SK-N-MC (cell line): ENCODE data around the gene R3HCC1L.
"Not testable (repeated sequence)": the region's sequence is repeated elsewhere in the genome, so short reads cannot be mapped to it uniquely, and the experiment has no call there.

Source experiments
- DNase-seq: peaks from one replicate; pipeline ENCODE4 v3.0.0-alpha.2; 2011; ENCODE audit warnings: low read depth, low spot score
- H3K27ac ChIP-seq: fragments of 200-600 bp; sonication (generic); 2 replicates; pipeline ENCODE4 v1.5.1; 2016; ENCODE audit warnings: mixed run types
- H3K36me3 ChIP-seq: fragments of 200-600 bp; sonication (generic); 2 replicates; pipeline ENCODE4 v1.6.1; 2017; ENCODE audit warnings: antibody characterized with exemption, low read length, mixed read lengths; ENCODE audit not compliant: insufficient read depth
- H3K4me3 ChIP-seq: fragments of 200-600 bp; sonication (generic); 2 replicates; pipeline ENCODE4 v1.5.1; 2016
- H3K9ac ChIP-seq: fragments of 200-600 bp; sonication (generic); 2 replicates; pipeline ENCODE4 v1.8.0; 2017; ENCODE audit warnings: mixed run types, mixed read lengths; ENCODE audit not compliant: insufficient read length
- H3K9me3 ChIP-seq: fragments of 200-600 bp; sonication (generic); 2 replicates; pipeline ENCODE4 v1.6.1; 2017; ENCODE audit warnings: low read depth, mild to moderate bottlenecking, antibody characterized with exemption, low read length, moderate library complexity, mixed read lengths
- EZH2 ChIP-seq: fragments of 200-600 bp; sonication (generic); IDR thresholded peaks from one replicate; pipeline ENCODE4 v1.6.1; 2017; ENCODE audit warnings: antibody characterized with exemption
- FOXP2 ChIP-seq: optimal IDR thresholded peaks from 2 replicates; pipeline ENCODE3; 2011; ENCODE audit warnings: mild to moderate bottlenecking, moderate library complexity; ENCODE audit not compliant: insufficient read depth; ENCODE audit errors: extremely low read length, control extremely low read depth
- POLR2AphosphoS5 ChIP-seq: IDR thresholded peaks from 2 replicates; pipeline ENCODE4 v1.6.1; 2012; ENCODE audit warnings: mild to moderate bottlenecking, low read depth, low read length, borderline replicate concordance

The R3HCC1L gene

GRCh38 chr10:98119891-98120290 lies 14.6 kb upstream of the R3HCC1L start:
- Histone ChIP-seq H3K9ac (no peak overlapping the region), H3K27ac (no peak overlapping the region), H3K36me3 (no peaks in the 10 kb centered on the region), H3K9me3 (no peaks in the 10 kb centered on the region), H3K4me3 (no peak overlapping the region)
- no peak for DNase-seq
- TF ChIP-seq FOXP2 (no peak), POLR2AphosphoS5 (no peak), EZH2 (no peak)

- H3K4me3 ChIP-seq, result no peak overlapping the region
- no peak for DNase-seq
- no peak overlapping the region for H3K9ac ChIP-seq
- H3K27ac ChIP-seq, result no peak overlapping the region
- H3K36me3 ChIP-seq, result no peaks in the 10 kb centered on the region
- no peak for TF ChIP-seq FOXP2
- TF ChIP-seq EZH2, result no peak
- no peaks in the 10 kb centered on the region for H3K9me3 ChIP-seq
These were observed 8.4 kb upstream of the R3HCC1L start for GRCh38 chr10:98125940-98126631.

- TF ChIP-seq POLR2AphosphoS5, result no peak
- TF ChIP-seq FOXP2, result no peak
- no peak for TF ChIP-seq EZH2
- H3K9me3 ChIP-seq, result no peaks in the 10 kb centered on the region
- no peak overlapping the region for H3K27ac ChIP-seq
- no peaks in the 10 kb centered on the region for H3K36me3 ChIP-seq
- no peak overlapping the region for H3K9ac ChIP-seq
- no peak for DNase-seq
- no peak overlapping the region for H3K4me3 ChIP-seq
These were observed 5.7 kb upstream of the R3HCC1L start for GRCh38 chr10:98128802-98129201.

- no peak overlapping the region for H3K9ac ChIP-seq
- no peak for DNase-seq
- no peaks in the 10 kb centered on the region for H3K9me3 ChIP-seq
- H3K27ac ChIP-seq, result 0 out of 2 replicates have a peak overlapping the region, but pooled peaks have one; percentile 36
- TF ChIP-seq EZH2, result no peak
- TF ChIP-seq POLR2AphosphoS5, result no peak
- TF ChIP-seq FOXP2, result no peak
- no peaks in the 10 kb centered on the region for H3K36me3 ChIP-seq
- H3K4me3 ChIP-seq, result no peak overlapping the region
These were observed 2.8 kb upstream of the R3HCC1L start for GRCh38 chr10:98131619-98132018.

- not testable (repeated sequence) for DNase-seq, H3K9me3 ChIP-seq, H3K9ac ChIP-seq, H3K4me3 ChIP-seq, H3K36me3 ChIP-seq, H3K27ac ChIP-seq
These were observed 1.2 kb upstream of the R3HCC1L start for GRCh38 chr10:98133075-98133752.

- no peak overlapping the region for H3K27ac ChIP-seq
- no peak overlapping the region for H3K9ac ChIP-seq
- peak overlapping the region; percentile 86 for H3K4me3 ChIP-seq
- no peak for DNase-seq
- no peaks in the 10 kb centered on the region for H3K36me3 ChIP-seq
- TF ChIP-seq FOXP2, result no peak
- no peak for TF ChIP-seq POLR2AphosphoS5
- no peak for TF ChIP-seq EZH2
- H3K9me3 ChIP-seq, result no peaks in the 10 kb centered on the region
These were observed 383 bp upstream of the R3HCC1L start for GRCh38 chr10:98134117-98134430.

- Histone ChIP-seq H3K36me3 (no peaks in the 10 kb centered on the region), H3K4me3 (peak overlapping the region; percentile 86), H3K9me3 (no peaks in the 10 kb centered on the region), H3K27ac (peak overlapping the region; percentile 78; the same call in 1 of the 2 replicates), H3K9ac (peak overlapping the region; percentile 90)
- DNase-seq, result no peak
- TF ChIP-seq POLR2AphosphoS5 (no peak), FOXP2 (no peak), EZH2 (no peak)
These were observed 904 bp downstream of the R3HCC1L start for GRCh38 chr10:98135222-98135899.

GRCh38 chr10:98136775-98137174 lies 2.3 kb downstream of the R3HCC1L start:
- H3K27ac ChIP-seq, H3K9ac ChIP-seq, DNase-seq, H3K9me3 ChIP-seq, H3K36me3 ChIP-seq, H3K4me3 ChIP-seq: not testable (repeated sequence)

GRCh38 chr10:98138031-98138430 lies 3.6 kb downstream of the R3HCC1L start:
- TF ChIP-seq FOXP2, result no peak
- no peak for TF ChIP-seq EZH2
- no peak for TF ChIP-seq POLR2AphosphoS5
- Histone ChIP-seq H3K4me3 (no peak overlapping the region), H3K36me3 (no peaks in the 10 kb centered on the region), H3K9me3 (no peaks in the 10 kb centered on the region), H3K9ac (no peak overlapping the region), H3K27ac (no peak overlapping the region)
- DNase-seq, result no peak
